Measurements from ENCODE around the gene PHACTR3.

Gene PHACTR3

DNA sequence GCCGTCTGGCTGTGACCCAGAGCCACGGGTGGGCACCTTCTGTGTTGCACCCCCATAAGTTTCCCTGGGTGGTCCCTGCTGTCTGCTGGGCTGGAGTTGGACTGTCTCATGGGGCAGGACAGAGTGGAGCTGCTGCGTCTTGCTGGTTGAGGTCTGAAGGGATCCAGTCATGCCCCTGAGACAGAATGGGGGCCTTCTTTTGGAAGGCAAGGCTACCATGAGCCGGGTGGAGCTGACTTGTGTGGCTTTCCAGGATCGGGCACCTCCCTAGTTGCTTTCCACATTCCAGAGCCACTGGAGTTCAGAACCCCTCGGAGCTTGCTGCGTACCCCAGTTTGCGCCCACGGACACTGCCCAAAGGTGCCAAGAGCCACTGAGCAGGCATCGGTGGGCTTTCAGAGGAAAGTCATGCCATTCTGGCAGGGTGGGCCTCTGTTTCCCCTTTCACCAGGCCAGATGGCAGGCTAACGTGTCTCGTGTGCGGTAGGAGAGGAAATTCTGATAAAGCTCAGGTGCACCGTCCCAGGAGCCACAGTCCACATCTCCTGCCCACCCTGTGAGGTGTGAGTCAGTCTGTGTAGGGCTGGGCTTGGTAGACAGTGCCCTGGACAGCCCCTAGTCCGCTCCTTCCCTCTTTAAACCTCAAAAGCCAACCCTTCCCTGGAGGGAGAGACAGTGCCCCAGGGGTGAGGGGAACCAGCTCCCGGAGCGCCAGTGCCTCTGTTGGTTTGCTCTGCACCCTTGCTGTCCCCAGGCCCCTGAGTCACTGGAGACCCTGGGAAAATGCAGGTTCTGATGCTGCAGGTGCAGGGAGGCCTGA is 203.8 kb downstream of the PHACTR3 start:
- H3K4me3 ChIP-seq (ENCODE audit: low read length), result no peak overlapping the region
- DNase-seq (ENCODE audit: low read depth), result no peak
- TF ChIP-seq CTCF (IDR thresholded peaks at IDR 0.05; ENCODE audit: insufficient read depth, low read depth, low read length, missing control alignments), result no peak

GRCh38 chr20:59808729-59809381 is 204.5 kb downstream of the PHACTR3 start:
- H3K4me3 ChIP-seq (ENCODE audit: low read length), result no peak overlapping the region
- DNase-seq (ENCODE audit: low read depth), result no peak
- TF ChIP-seq CTCF (IDR thresholded peaks at IDR 0.05; ENCODE audit: insufficient read depth, low read depth, low read length, missing control alignments), result no peak

GRCh38 chr20:59809630-59810448 is 205.5 kb downstream of the PHACTR3 start:
- DNase-seq (ENCODE audit: low read depth), result no peak
- no peak overlapping the region for H3K4me3 ChIP-seq (ENCODE audit: low read length)
- TF ChIP-seq CTCF (IDR thresholded peaks at IDR 0.05; ENCODE audit: insufficient read depth, low read depth, low read length, missing control alignments), result no peak

- no peak for DNase-seq (ENCODE audit: low read depth)
- no peak overlapping the region for H3K4me3 ChIP-seq (ENCODE audit: low read length)
- TF ChIP-seq CTCF (IDR thresholded peaks at IDR 0.05; ENCODE audit: insufficient read depth, low read depth, low read length, missing control alignments), result no peak
These were observed 206.3 kb downstream of the PHACTR3 start for GRCh38 chr20:59810449-59811187.

DNA sequence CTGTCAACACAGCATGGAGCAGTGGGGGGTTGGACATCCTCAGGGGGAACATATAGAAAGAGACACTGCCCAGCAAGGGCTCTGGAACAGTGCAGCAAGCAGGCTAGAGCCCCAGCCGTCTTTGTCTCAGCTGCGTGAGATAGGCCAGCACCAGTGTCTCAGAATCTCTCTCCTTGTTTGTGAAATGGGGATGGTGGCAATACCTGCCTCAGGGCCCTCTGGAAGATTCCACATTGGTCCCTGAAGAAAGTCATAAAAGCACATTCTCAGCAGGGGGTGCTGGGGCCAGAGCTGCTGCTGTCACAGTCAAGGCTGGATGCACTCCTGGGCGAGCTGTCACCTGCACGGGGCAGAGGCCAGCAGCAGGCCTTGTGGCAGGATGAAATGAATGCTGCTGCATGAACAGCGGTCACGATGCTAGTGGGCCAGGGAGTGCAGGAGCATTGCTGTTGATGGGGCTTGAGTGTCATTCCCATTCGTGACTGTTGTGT is 207.4 kb downstream of the PHACTR3 start:
- no peak for DNase-seq (ENCODE audit: low read depth)
- TF ChIP-seq CTCF (IDR thresholded peaks at IDR 0.05; ENCODE audit: insufficient read depth, low read depth, low read length, missing control alignments), result no peak
- H3K4me3 ChIP-seq (ENCODE audit: low read length), result no peak overlapping the region

All from epithelial cell of esophagus (primary cell).